Panc1 (cell line): Measurements from ENCODE around the gene SMAD6. TPM values are rescaled to one million over a fixed set of nuclear protein-coding genes. Genes with fewer than 3 reads are reported as not detected.
A peak's percentile ranks its signal among the peaks of the same experiment; 100 is the strongest.

Source experiments
- ATAC-seq: fragments of 200-7000 bp; cut with Tn5 transposase; 2 replicates; pipeline ENCODE4 v1.9.1; 2020; ENCODE audit warnings: mild to moderate bottlenecking, moderate library complexity
- BruUV-seq: library from RNA; stranded (reverse); fragments of 400-500 nt; replicated peaks from 2 replicates; lab custom pipeline; 2021; lab: Mats Ljungman, UMichigan
- CTCF ChIA-PET: fragments of 300-600 bp; sonication (Branson Sonifier 250); formaldehyde crosslinking; loops from one replicate; lab custom pipeline; 2022; ENCODE audit warnings: antibody characterized with exemption; lab: Charles Lee
- POLR2A ChIA-PET: fragments of 300-600 bp; sonication (Branson Sonifier 250); formaldehyde crosslinking; loops from one replicate; lab custom pipeline; 2022; ENCODE audit warnings: antibody characterized with exemption; lab: Charles Lee
- DNase-seq: peaks from one replicate; pipeline ENCODE4 v3.0.0-alpha.2; 2010; ENCODE audit warnings: low read depth, low spot score
- H3K27ac ChIP-seq: 2 replicates; pipeline ENCODE4 v1.5.1; 2011; ENCODE audit warnings: mild to moderate bottlenecking, low read length, inconsistent platforms
- H3K27me3 ChIP-seq: fragments of 200-500 bp; sonication (Bioruptor generic); 2 replicates; pipeline ENCODE4 v1.6.0; 2014; ENCODE audit warnings: low read length, inconsistent platforms; ENCODE audit not compliant: control insufficient read depth, insufficient read depth
- H3K36me3 ChIP-seq: fragments of 200-500 bp; sonication (Bioruptor generic); 2 replicates; pipeline ENCODE4 v1.5.1; 2014; ENCODE audit warnings: inconsistent platforms, mild to moderate bottlenecking, low read length, moderate library complexity; ENCODE audit not compliant: control insufficient read depth, insufficient read depth
- H3K4me1 ChIP-seq: 2 replicates; pipeline ENCODE4 v1.5.1; 2011; ENCODE audit warnings: inconsistent platforms, mild to moderate bottlenecking, low read length, moderate library complexity; ENCODE audit not compliant: control insufficient read depth, insufficient read depth
- H3K4me3 ChIP-seq, 2 experiments: 2 replicates each; pipeline ENCODE4 v1.5.1; 2011 to 2012; ENCODE audit warnings: low read depth in 2 of 2, low read length in 2 of 2, mild to moderate bottlenecking in 2 of 2, inconsistent platforms in 1 of 2, moderate library complexity in 1 of 2
- H3K9me3 ChIP-seq: fragments of 200-500 bp; sonication (Bioruptor generic); 2 replicates; pipeline ENCODE4 v1.5.1; 2014; ENCODE audit warnings: low read depth, mild to moderate bottlenecking, inconsistent platforms, low read length, moderate library complexity; ENCODE audit not compliant: control insufficient read depth, insufficient read depth
- POLR2AphosphoS5 ChIP-seq: IDR thresholded peaks from 2 replicates; pipeline ENCODE4 v1.6.1; 2012; ENCODE audit warnings: mild to moderate bottlenecking, low read depth, low read length, moderate library complexity
- SIN3A ChIP-seq: IDR thresholded peaks from 2 replicates; pipeline ENCODE4 v1.6.1; 2012; ENCODE audit warnings: low read depth, mild to moderate bottlenecking, low read length, moderate library complexity, borderline replicate concordance; ENCODE audit not compliant: insufficient read depth
- TCF7L2 ChIP-seq: IDR thresholded peaks from 2 replicates; pipeline ENCODE4 v1.6.1; 2011; ENCODE audit warnings: mild to moderate bottlenecking, low read depth, low read length, inconsistent platforms
- in situ Hi-C: cut with HindIII; loops from 2 replicates; pipeline ENCODE4 v1.10.0; 2016; ENCODE audit warnings: low sequenced_read_pairs, low pct_unique_long_range_greater_than_20kb
- intact Hi-C: fragments of 100-400 bp; cut with micrococcal nuclease; formaldehyde crosslinking; loops from one replicate; pipeline ENCODE4 v1.10.0; 2022; ENCODE audit not compliant: unreplicated experiment
- total RNA-seq: library from RNA; stranded (reverse); gene quantifications from one replicate; pipeline ENCODE4 v1.2.1, GENCODE V29; 2021; ENCODE audit not compliant: unreplicated experiment
- TF ChIP-seq, protein P1 (sequence below): fragments of 450-650 bp; IDR thresholded peaks from 2 replicates; pipeline ENCODE4 v1.5.1; 2017; ENCODE audit warnings: mild to moderate bottlenecking
- TF ChIP-seq, protein P2 (sequence below), 2 experiments: IDR thresholded peaks; 2 replicates each; pipeline ENCODE4 v1.6.1; 2011 to 2012; ENCODE audit warnings: low read depth in 2 of 2, control low read depth in 1 of 2, low read length in 1 of 2, mild to moderate bottlenecking in 1 of 2, moderate library complexity in 1 of 2; ENCODE audit not compliant: insufficient read depth in 1 of 2

Gene SMAD6
- total RNA-seq, 1 experiment from 2014 or later: 45.9 TPM

DNA sequence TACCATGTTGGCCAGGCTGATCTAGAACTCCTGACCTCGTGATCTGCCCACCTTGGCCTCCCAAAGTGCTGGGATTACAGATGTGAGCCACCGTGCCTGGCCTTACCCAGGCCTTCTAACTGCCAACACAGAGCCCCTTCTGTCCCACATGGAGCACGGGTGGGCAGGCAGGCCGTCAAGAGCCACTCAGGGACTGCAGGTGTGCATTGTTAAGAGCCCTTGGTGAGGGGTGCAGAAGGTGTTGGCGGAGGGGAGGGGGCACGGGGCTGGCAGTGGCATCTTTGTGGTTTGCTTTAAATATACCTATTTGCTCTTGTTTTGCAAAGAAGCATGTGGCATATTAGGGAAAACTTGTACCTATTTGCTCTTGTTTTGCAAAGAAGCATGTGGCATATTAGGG, 37.3 kb downstream of the SMAD6 start:
- no peaks in the 10 kb centered on the region for H3K9me3 ChIP-seq
- DNase-seq: no peak
- H3K4me1 ChIP-seq: peaks cover 78% of the 10 kb centered on the region
- no TSS peak for BruUV-seq
- no peaks in the 10 kb centered on the region for H3K27me3 ChIP-seq
- ATAC-seq: no peak
- in situ Hi-C loops (no loop called here), intact Hi-C loops (no loop called here)
- POLR2A ChIA-PET: interaction anchor here (0.7 kb wide), 1 partner anchor 92 kb away, joined by 10 read pairs; no protein-coding TSS in a partner anchor
- CTCF ChIA-PET: no interaction called here
- TF ChIP-seq POLR2AphosphoS5 (no peak), SIN3A (no peak), TCF7L2 (no peak)
- TF ChIP-seq, protein P1, sequence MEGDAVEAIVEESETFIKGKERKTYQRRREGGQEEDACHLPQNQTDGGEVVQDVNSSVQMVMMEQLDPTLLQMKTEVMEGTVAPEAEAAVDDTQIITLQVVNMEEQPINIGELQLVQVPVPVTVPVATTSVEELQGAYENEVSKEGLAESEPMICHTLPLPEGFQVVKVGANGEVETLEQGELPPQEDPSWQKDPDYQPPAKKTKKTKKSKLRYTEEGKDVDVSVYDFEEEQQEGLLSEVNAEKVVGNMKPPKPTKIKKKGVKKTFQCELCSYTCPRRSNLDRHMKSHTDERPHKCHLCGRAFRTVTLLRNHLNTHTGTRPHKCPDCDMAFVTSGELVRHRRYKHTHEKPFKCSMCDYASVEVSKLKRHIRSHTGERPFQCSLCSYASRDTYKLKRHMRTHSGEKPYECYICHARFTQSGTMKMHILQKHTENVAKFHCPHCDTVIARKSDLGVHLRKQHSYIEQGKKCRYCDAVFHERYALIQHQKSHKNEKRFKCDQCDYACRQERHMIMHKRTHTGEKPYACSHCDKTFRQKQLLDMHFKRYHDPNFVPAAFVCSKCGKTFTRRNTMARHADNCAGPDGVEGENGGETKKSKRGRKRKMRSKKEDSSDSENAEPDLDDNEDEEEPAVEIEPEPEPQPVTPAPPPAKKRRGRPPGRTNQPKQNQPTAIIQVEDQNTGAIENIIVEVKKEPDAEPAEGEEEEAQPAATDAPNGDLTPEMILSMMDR: no peak
- TF ChIP-seq, protein P2, sequence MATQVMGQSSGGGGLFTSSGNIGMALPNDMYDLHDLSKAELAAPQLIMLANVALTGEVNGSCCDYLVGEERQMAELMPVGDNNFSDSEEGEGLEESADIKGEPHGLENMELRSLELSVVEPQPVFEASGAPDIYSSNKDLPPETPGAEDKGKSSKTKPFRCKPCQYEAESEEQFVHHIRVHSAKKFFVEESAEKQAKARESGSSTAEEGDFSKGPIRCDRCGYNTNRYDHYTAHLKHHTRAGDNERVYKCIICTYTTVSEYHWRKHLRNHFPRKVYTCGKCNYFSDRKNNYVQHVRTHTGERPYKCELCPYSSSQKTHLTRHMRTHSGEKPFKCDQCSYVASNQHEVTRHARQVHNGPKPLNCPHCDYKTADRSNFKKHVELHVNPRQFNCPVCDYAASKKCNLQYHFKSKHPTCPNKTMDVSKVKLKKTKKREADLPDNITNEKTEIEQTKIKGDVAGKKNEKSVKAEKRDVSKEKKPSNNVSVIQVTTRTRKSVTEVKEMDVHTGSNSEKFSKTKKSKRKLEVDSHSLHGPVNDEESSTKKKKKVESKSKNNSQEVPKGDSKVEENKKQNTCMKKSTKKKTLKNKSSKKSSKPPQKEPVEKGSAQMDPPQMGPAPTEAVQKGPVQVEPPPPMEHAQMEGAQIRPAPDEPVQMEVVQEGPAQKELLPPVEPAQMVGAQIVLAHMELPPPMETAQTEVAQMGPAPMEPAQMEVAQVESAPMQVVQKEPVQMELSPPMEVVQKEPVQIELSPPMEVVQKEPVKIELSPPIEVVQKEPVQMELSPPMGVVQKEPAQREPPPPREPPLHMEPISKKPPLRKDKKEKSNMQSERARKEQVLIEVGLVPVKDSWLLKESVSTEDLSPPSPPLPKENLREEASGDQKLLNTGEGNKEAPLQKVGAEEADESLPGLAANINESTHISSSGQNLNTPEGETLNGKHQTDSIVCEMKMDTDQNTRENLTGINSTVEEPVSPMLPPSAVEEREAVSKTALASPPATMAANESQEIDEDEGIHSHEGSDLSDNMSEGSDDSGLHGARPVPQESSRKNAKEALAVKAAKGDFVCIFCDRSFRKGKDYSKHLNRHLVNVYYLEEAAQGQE (IDR thresholded peaks at IDR 0.05; ENCODE audit: insufficient read depth in 1 of 2, low read depth in 2 of 2, low read length in 1 of 2): no peak
- H3K27ac ChIP-seq: peak overlapping the region; percentile 91
- H3K36me3 ChIP-seq: no peaks in the 10 kb centered on the region
- no peak overlapping the region for H3K4me3 ChIP-seq

DNA sequence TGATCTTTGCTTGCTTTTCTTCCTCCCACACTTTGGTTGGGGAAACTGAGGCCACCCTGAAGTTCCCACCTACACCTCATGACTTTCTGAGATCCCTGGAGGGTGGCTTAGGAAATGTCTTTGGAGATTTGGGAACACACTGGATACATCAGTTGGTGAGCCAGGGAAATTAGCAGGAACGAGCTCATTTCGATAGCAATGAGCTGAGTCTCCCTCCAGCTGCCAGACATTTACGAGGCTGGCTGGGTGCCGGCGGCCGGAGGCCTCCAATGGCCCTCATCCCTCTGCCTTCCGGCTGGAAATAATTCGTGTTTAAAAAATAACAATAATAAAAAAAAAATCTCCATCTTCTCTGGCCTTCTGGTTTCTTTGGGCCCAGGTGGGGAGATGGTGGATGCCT, 38.8 kb downstream of the SMAD6 start:
- DNase-seq (no peak), ATAC-seq (peak; percentile 64)
- H3K4me1 ChIP-seq: peaks cover 79% of the 10 kb centered on the region
- no peak overlapping the region for H3K4me3 ChIP-seq
- TF ChIP-seq TCF7L2 (no peak), SIN3A (no peak), POLR2AphosphoS5 (no peak; the same call in 1 of the 2 replicates)
- TF ChIP-seq, protein P1: no peak
- no peaks in the 10 kb centered on the region for H3K9me3 ChIP-seq
- no TSS peak for BruUV-seq
- CTCF ChIA-PET: interaction anchor here (0.8 kb wide), 1 partner anchor 122 kb away, joined by 3 read pairs; no protein-coding TSS in a partner anchor
- intact Hi-C loops: no loop called here
- H3K27me3 ChIP-seq: no peaks in the 10 kb centered on the region
- no peaks in the 10 kb centered on the region for H3K36me3 ChIP-seq
- peak overlapping the region; percentile 91 for H3K27ac ChIP-seq
- in situ Hi-C loops: no loop called here
- POLR2A ChIA-PET: interaction anchor here (1.0 to 1.1 kb wide), 2 partner anchors 12 to 311 kb away, joined by 3 read pairs; no protein-coding TSS in a partner anchor
